ENCODE data around the gene RNASE8.

Gene RNASE8

DNA sequence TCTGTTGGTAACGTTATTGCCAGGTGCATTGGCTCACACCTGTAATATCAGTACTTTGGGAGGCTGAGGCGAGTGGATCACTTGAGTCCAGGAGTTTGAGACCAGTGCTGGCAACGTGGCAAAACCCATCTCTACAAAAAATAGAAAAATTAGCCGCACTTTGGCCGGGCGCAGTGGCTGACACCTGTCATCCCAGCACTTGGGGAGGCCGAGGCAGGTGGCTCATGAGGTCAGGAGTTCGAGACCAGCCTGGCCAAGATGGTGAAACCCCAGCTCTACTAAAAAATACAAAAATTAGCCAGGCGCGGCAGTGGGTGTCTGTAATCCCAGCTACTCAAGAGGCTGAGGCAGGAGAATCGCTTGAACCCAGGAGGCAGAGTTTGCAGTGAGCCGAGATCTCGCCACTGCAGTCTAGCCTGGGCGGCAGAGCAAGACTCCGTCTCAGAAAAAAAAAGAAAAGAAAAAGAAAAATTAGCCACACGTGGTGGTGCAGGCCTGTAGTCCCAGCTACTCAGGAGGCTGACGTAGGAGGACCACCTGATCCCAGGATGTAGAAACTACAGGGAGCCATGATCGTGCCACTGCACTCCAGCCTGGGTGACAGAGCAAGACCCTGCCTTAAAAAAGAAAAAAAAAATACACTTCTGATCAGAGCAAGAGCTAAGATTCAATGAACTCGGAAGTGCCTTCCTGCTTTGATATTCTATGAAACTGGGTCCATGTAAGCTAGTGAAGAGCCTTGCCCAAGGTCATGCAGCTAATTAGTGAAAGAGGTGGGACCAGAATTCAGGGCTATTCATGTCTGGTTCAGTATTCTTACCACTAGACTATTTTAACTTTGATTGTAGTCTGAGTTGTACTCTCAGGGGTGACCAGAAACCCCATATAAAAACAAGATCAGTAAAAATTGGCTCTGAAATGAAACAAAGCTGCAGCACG, 4.2 kb upstream of the RNASE8 start:
- no peak for DNase-seq (ENCODE audit: low read depth)

DNA sequence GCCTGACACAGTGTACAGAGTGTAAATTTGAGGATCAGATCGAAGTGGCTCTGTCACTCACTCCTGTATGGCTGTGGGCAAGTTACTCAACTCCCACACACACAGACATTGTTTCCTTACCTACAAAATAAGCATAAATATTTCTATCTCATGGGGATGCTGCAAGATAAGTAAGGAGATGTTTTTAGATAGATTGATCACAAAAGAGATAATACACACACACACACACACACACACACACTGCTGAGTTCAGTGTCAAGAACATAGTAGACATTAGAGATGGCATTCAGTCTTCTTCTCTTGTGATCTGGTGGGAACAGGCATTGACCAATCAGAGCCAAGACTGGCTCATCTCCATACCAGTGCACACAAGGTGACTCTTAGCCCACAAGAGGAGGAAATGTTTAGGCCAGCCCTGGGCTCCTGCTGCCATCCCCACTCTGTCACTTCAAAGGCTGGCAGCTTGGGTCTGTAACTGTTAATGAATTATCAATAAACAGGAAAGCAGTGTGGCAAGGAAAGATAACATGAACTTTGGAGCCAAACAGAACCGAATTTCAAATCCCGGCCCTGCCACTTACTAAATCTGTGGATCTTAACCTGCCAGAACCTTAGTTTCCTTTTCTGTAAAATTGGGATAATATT, 3.4 kb upstream of the RNASE8 start:
- DNase-seq (ENCODE audit: low read depth): no peak

DNA sequence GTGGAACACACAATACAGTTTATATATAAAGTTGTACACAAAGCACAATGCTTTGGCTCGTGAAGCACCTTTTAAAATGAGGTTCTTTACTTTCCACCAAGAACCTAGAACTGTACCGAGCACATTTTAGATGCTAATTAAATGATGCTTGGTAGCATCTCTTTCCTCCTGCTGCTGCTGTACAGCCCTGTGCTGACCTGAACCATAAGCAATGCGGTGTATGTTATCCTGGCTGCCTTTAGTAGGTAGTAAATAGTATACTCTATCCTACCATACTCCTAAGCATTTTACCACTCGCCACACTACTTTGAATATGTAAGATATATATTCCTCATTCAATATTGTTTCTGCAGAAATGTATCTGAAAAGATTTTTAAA, 2.9 kb upstream of the RNASE8 start:
- no peak for DNase-seq (ENCODE audit: low read depth)

DNA sequence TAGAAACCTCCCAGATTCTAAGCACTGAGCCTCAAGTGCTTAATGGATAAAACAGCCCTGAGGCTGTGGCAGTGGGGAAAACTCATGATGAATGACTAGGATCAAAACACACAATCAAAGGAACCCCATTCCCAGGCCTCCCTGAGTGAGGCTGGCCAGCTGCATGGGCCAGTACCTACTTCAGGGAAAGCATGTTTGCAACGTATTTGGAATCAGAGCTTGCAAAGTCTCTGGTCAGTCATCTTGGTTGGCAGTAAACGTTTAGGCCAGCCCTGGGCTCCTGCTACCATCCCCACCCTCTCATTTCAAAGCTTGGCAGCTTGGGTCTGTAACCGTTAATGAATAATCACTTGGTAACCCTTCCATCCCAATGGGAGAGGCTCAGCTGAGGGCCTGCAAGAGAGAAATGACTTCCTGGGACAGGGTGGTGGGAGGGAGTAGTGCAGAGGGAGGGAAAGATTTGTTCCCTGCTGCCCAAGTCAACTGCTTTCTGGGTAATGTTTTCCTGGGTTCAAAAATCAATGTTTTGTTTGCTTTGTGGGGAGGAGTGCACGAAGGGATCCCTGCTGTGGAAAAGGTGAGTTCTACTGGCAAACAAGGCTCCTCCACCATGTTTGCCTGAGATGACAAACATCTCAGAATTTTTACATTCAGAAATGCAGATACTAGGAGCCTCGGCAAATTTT, 2.0 kb upstream of the RNASE8 start:
- DNase-seq (ENCODE audit: low read depth): no peak

DNA sequence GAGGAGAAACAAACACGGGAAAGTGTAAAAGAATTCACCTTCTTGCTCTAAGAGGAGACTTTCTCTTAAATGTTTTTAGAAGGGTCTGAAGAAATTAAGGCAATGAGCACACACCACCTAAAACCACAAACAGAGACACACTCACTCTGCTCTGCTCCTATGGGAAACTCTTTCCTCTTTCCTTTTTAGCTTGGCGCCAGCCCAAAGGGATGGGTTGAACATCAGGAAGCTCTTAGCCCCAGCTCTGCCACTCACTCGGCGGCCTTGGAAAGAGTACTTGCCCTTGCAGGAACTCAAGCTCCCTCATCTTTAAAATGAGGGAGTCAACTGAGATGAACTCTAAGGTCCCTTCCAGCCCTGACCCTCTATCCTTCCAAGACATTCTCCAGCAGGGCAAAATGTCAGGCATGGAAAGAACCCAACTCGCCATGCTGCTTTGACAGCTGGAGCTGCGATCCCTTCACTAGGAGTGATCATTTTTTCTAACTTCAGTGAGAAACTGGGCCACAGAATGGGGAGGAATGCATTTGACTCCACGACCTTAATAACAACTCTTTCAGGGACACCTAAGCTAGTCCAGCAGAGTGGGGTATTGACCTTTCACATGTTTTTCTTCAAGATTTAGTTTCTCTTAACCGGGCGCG, 980 bp upstream of the RNASE8 start:
- no peak for DNase-seq (ENCODE audit: low read depth)

DNA sequence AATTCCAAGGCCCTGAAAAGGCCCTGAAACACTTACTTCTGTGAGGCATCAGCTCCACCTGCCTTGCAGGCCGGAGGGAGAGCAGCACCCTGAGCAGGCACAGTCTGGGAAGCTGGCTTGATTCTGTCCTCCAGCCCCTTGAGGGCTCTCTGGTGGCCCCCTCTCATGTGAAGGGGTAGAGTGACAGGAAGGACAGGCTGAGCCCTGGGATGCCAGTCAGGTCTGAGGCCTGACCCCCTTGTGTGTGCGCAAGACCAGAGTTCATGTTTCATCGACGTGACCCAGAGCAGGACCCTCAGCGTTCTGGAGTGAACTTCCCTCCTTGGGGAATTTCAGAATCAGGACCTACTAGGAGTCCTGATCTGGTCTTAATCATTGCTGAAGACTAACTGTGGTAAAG, 1.3 kb downstream of the RNASE8 start:
- no peak for DNase-seq (ENCODE audit: low read depth)

DNA sequence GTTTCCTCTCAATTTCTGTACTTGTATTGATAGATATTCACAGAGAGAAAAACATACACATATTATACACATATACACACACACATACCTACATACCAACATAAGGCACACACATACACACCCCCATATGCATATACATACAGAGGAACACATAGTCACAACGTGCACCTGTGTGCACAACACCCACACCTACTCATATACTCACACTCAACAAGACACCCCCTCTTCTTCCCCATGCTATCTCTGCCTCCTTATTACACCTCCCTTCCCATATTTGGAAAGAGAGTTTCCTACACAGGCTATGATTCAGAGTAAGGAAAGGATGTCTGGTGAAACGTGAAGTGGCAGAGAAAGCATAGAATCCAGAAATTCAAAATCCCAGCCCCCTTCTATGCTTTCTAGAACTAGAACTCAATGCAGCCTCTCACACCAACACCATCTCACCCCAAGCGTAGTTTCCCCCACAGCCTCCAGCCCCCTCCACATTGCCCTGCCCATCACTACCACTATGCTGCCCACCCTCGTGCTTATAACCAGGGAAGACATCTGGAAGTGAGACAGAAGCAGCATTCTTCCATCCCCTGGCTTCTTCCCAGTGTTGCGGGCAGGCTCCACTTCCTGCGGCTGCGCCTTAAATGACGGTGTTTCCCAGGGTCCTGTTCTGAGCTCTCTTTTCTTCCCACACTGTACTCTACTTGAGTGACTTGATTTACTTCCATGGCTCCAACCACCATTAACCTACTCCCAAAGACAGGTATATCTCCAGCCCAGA, 2.4 kb downstream of the RNASE8 start:
- DNase-seq (ENCODE audit: low read depth): no peak

DNA sequence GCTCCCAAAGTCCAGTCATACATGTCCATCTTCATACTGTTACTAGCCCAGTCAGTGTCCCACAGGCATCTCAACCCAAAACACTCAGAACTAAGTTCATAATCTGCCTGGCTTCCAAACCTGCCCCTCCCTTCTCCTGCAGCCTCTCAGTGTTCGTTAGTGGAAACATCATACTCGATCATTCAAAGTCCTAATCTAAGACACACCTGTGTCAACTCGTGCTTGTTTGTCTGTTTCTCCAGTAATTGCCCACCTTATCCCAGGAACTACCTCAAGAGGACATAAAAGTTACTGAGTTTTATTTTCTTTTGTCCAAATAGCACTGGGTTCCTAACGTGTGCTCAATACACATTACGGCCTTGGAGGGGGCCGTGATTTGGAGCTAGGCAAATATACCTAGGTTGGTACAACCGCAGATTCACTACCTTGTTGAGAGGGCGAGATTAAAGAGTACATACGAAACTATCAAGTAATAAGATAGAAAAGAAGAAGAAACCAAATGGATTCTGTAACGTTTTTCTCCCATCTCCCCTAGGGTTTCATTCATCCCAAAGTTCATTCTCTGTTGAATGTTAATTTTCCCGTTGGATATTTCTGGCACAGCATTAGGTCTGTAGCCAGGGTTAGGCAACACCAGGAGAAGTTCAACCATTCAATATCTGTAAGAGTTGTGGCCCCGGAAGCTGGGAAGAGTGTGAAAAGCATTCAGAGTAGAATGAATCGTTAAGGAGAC, 3.2 kb downstream of the RNASE8 start:
- DNase-seq (ENCODE audit: low read depth): no peak

DNA sequence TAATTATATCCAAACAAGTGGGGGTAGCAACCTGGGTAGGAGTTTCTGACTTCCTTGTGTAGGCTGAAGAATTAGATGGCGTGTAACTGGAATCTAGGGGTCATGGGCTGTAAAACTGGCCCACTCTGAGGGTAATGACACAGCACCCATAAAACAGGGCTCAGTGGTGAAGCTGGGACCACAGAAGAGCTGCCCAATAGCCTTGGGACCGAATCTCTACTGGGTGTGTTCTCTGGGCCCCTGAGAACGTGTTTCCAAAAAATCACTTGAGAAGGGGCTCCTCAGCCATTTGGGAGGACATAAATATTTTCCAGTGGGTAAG, 3.7 kb downstream of the RNASE8 start:
- no peak for DNase-seq (ENCODE audit: low read depth)

DNA sequence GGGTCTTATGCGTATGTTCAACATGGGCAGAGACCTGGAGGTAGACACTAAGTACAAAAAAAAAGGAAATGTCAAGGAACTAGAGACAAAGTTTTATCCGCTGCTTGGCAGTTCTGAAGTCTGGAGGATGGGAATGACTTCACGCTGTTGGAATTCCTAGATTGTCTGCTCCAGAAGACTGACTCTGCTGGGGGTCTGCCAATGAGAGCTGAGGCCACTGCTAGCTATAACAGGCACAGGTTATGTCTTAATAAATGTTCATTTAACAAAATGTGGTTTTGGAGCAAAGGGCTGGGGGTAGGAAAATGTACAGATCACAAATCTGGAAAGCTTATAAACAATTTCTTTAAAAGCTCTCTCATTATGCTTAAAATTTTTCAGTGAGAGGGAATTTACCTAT, 5.9 kb downstream of the RNASE8 start:
- DNase-seq (ENCODE audit: low read depth): no peak

DNA sequence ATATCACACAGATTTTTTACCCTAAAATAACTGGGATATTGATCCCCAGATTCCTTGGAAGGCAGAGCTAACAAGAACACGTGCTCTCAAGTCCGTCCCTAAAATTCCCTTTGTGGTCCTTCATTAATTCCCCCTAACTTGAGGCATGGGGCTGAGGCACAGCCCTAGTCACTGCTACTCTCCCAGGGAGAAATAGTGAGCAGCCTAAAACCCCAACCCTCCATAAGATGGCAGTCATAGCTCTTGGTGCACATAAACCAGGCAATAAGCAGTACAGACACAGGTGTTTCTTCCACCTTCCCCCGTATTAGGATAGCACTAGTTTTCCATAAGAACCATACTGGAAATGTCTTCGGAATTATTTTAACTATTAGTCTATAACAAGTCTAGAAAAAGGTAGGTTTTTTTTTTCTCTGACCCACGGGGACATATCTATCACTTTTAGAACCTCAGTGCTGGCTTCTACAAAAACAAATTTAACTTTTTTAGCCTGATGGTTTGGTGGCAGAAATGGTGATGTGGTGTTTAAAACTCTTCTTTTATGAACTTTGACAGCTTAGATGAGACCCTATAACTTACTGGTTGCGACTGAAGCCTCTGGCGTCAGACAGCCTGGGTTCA, 9.4 kb downstream of the RNASE8 start:
- no peak for DNase-seq (ENCODE audit: low read depth)

DNA sequence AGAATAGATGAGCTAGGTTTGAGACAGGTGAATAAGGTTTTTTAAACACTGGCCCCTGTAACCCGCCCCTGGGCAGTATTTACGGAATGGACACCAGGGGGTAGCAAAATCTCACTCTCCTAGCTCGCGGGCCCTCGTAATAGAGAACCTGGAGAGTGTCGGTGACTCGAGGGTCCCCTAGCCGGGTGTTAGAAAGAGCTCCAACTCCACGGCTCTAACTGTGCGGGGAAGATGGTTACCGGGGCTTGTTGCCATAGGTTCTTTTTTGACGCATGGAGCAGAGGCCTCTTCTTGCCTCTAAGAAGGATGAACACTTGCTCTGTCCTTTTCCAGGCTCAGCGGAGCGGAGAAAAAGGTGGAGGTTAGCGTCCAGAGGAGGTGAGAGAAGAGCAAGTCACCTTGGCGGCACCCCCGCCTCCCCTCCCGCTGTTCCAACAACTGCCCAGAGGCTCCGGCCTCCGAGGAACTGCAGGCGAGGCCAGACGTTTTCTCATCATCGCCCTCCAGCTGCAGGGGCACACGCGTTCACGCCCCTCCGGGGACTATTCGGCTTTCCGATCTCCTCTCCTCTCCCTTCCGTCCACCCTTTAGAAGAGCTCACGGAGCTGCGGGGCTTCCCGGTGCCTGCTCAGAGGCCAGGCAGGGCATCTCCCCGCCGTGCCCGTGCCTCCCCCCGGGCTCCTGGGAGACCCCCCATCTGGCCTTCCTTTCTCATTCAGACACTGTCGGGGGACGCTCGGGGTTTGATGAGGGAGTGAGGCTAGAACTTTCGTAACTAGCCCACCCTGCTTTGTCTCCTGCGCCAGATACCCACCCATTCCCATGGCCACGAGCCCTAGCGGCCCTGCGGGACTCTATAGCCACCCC, 11.1 kb downstream of the RNASE8 start:
- no peak for DNase-seq (ENCODE audit: low read depth)

DNA sequence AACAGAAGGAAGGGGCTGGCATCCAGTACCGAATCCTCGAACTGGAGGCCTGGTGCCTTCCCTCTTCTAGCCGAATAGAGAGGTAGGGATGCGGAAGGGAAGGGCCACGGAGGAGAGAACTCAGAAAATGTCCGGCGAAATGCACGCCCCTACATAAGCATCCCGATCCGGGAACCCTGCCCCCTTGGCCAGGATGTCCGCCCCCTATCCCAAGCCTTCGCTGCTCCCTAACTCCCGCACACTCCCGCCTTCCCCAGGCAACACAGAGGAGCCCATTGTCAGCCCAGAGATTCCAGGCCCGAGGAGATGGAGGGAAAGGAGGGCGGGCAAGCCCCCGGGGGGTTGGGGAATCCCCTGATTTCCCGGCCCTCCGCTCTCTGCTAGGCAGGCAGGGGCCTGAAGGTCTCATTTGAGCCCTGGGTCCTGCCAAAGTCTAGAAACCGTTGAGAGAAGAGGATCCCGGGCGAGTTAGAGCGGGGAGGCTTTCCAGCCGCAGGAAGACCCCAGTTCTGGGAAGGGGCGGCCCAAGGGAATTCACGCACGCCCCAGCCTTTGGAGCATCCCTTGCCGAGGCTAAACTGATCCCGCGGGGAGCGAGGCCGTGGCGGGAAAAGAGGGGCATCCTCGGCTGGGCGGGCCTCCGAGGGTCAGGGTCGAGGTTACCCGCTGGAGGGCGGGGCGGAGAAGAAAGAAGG, 11.9 kb downstream of the RNASE8 start:
- DNase-seq (ENCODE audit: low read depth): no peak

DNA sequence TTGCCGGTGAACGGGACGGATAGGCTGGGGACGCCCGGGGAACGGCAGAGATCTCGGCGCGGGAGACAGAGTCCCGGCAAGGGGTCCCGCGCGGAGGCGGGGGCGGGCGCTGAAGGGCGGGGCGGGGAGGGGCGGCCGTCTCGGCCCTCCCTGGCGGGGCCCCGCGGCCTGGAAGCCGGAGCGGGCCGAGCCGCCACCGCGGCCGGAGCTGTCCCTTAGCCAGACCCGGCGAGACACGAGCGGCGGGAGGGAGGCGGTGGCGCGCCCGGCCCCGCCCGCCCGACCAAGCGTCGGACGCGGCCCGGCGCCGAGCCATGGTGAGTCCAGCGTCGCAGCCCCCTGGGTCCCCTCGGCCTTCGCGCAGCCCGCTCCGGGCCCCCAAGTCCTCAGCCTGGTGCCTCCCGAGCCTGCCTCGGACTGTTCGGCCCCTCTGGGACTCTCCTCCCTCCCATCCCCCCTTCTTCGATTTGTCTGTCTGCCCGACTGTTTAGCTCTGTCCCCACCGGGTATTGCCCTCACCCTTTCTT, 12.5 kb downstream of the RNASE8 start, which contains the start of gene ARHGEF40:
Gene ARHGEF40, plus strand, starts transcription at position 222 of the 527 bp plus-strand sequence. Its CDS starts 93 bp downstream, at position 315.
- no peak for DNase-seq (ENCODE audit: low read depth)

DNA sequence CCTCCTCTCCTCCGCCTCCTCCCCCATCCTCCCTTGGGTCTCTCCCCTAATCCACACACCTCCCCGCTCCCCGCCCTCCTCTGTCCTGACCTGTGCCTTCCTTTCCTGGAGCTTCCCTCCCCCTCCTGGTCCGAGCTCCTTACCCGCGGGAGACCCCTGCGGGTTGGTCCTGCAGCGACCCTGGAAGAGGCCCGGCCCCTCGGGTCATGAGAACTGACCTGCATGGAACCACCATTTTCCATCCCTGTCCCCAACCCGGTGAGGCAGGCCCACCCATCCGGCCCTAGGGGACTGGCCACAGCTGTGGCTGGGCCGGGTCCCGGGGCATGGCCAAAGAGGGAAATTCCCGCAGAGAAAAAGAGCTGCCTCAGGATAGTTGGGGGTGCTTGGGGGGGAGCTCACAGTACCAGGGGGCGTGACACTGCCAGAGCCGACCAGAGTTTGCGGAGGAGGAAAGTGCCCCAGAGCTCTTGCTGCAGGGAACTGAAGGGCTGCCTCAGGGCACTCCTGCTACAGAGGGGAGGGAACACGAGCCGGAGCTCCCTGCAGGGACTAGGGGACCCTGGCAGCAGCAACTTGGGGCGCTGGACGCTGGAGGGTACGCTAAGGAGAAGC, 13.1 kb downstream of the RNASE8 start:
- no peak for DNase-seq (ENCODE audit: low read depth)

DNA sequence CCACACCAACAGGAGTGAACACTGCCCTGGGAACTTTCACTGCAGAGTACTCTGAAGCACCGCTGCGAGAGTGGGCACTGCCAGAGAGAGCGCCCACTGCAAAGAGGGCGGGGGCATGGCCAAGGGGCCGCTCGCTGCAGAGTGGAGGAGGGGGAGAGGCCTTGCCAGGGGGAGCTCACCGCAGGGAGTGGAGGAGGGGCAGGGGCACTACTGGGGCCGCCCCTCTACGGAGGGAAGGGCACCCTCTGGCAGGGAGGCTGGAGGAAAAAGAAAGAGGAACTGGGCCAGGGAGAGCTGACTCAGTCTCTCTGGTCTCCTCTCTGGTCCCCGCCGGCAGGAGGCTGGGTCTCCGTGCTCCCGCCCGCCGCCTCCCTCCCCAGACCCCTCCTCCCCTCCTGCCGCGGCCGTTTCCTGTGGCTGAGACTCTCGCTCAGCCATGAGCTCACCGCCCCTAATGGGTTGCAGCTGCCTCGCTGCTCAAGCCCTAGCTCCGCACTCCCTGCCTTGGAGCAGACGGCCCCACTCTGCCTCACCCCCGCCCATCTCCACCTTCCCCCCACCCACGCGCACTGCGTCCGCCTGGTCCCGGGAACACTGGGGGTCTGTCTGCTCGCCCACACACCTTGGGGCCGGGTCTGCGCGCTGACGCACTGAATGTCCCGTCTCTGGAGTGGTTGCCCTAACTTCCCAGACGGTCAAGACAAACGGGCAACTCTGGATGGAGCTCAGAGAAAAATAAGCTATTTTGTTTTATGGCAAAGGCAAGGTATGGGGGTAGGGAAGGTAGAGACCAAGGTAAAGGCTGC, 13.8 kb downstream of the RNASE8 start:
- DNase-seq (ENCODE audit: low read depth): no peak

DNA sequence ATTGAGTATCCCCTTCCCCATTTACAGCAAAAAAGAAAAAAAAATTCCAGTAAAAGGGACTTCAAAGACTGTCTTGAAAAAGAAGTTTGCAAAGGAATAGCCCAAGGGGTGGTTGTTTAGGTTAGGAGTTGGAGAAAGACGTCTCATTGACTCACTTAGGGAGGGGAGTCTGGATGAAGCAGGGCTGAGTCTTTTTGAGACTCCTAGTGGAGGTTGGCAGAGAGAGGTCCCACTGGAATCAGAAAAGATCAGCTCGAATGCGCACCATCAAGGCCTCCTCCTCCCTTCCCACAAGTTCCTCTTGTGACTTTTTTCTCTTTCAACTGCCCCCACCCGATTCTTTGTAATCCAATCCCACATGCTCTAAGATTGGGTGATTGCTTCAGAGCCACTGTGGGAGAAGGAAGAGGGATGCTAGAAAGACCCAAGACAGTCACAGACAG, 14.4 kb downstream of the RNASE8 start:
- DNase-seq (ENCODE audit: low read depth): no peak

Data from activated T-helper 9 cell treated with anti-CD3 and anti-CD28 coated beads, Interleukin-2, amount 50 U/mL, for 16 hours (primary cell).